DOHH2 (cell line): ENCODE measurements around the gene ZWINT.

Experiments used
- H3F3A ChIP-seq: fragments of 200-600 bp; sonication (generic), shearing (Covaris generic); 2 replicates; pipeline ENCODE4 v1.6.0; 2016; ENCODE audit warnings: antibody characterized with exemption, mild to moderate bottlenecking; ENCODE audit not compliant: control insufficient read depth, insufficient read depth
- H3K27ac ChIP-seq: fragments of 200-600 bp; sonication (generic); 2 replicates; pipeline ENCODE4 v1.5.1; 2014; ENCODE audit warnings: low read depth, mild to moderate bottlenecking, low read length, moderate library complexity
- H3K27me3 ChIP-seq: fragments of 200-600 bp; sonication (generic); 2 replicates; pipeline ENCODE4 v1.6.1; 2014; ENCODE audit warnings: mild to moderate bottlenecking, low read length, mixed read lengths; ENCODE audit not compliant: control insufficient read depth
- H3K36me3 ChIP-seq: fragments of 200-600 bp; sonication (generic); 2 replicates; pipeline ENCODE4 v1.6.1; 2014; ENCODE audit warnings: mild to moderate bottlenecking, low read length, moderate library complexity, mixed read lengths; ENCODE audit not compliant: control insufficient read depth
- H3K4me1 ChIP-seq: fragments of 200-600 bp; sonication (generic); 2 replicates; pipeline ENCODE4 v1.6.1; 2014; ENCODE audit warnings: mild to moderate bottlenecking, low read length, mixed read lengths; ENCODE audit not compliant: control insufficient read depth
- H3K4me2 ChIP-seq: fragments of 200-600 bp; sonication (generic); 2 replicates; pipeline ENCODE4 v1.6.0; 2014; ENCODE audit warnings: mild to moderate bottlenecking, low read length, moderate library complexity
- H3K4me3 ChIP-seq: fragments of 200-600 bp; sonication (generic); 2 replicates; pipeline ENCODE4 v1.5.1; 2014; ENCODE audit warnings: mild to moderate bottlenecking, low read length, mixed read lengths
- H3K79me2 ChIP-seq: fragments of 200-600 bp; sonication (generic); 2 replicates; pipeline ENCODE4 v1.6.1; 2014; ENCODE audit warnings: mild to moderate bottlenecking, low read length, mixed read lengths; ENCODE audit not compliant: control insufficient read depth
- H3K9me2 ChIP-seq: fragments of 200-600 bp; sonication (generic); replicated peaks from 2 replicates; pipeline ENCODE4 v1.6.1; 2014; ENCODE audit warnings: mild to moderate bottlenecking, low read length, mixed read lengths; ENCODE audit not compliant: control insufficient read depth
- H3K9me3 ChIP-seq: fragments of 200-600 bp; sonication (generic); 2 replicates; pipeline ENCODE4 v1.6.1; 2014; ENCODE audit warnings: antibody characterized with exemption, low read length, mixed read lengths; ENCODE audit not compliant: control insufficient read depth, insufficient read depth
- H4K20me1 ChIP-seq: fragments of 200-600 bp; sonication (generic); 2 replicates; pipeline ENCODE4 v1.6.0; 2014; ENCODE audit warnings: low read depth, mild to moderate bottlenecking, antibody characterized with exemption, low read length, moderate library complexity; ENCODE audit not compliant: control insufficient read depth, insufficient read depth
- EZH2phosphoT487 ChIP-seq: fragments of 200-600 bp; sonication (generic); IDR thresholded peaks from 2 replicates; pipeline ENCODE4 v1.6.1; 2017; ENCODE audit warnings: borderline replicate concordance, mild to moderate bottlenecking, antibody characterized with exemption, low read length, moderate library complexity, mixed read lengths
- TF ChIP-seq, protein P1 (sequence below): fragments of 200-600 bp; sonication (generic); IDR thresholded peaks from one replicate; pipeline ENCODE4 v1.5.1; 2014; ENCODE audit warnings: antibody characterized with exemption, mild to moderate bottlenecking, low read depth, low read length; ENCODE audit not compliant: poor library complexity, severe bottlenecking

Gene ZWINT

DNA sequence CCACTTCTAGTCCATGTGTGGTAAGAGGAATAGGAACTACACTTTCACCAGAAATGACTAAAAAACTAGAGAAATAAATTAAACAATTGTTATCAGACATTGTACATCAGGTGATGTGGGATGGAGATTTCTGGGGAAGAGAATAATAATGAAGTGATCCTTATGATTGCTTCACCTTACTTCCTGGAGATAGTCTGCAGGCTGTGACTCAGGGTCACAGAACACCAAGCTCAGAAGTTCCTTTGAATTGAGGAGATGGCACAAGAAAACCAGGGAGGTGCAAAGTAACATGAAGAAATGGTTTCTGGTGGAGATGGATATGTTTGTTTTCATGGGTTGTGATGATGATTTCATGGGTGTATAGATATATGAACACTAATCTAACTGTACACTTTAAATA lies 44.5 kb downstream of the ZWINT start:
- Histone ChIP-seq H3K79me2 (no peaks in the 10 kb centered on the region), H3K27ac (no peak overlapping the region), H3K4me2 (no peak overlapping the region), H3K9me2 (no peaks in the 10 kb centered on the region), H3K9me3 (no peaks in the 10 kb centered on the region), H4K20me1 (no peaks in the 10 kb centered on the region), H3K4me1 (no peaks in the 10 kb centered on the region), H3K4me3 (no peak overlapping the region), H3K27me3 (no peaks in the 10 kb centered on the region), H3F3A (no peaks in the 10 kb centered on the region), H3K36me3 (no peaks in the 10 kb centered on the region)
- TF ChIP-seq, protein P1, sequence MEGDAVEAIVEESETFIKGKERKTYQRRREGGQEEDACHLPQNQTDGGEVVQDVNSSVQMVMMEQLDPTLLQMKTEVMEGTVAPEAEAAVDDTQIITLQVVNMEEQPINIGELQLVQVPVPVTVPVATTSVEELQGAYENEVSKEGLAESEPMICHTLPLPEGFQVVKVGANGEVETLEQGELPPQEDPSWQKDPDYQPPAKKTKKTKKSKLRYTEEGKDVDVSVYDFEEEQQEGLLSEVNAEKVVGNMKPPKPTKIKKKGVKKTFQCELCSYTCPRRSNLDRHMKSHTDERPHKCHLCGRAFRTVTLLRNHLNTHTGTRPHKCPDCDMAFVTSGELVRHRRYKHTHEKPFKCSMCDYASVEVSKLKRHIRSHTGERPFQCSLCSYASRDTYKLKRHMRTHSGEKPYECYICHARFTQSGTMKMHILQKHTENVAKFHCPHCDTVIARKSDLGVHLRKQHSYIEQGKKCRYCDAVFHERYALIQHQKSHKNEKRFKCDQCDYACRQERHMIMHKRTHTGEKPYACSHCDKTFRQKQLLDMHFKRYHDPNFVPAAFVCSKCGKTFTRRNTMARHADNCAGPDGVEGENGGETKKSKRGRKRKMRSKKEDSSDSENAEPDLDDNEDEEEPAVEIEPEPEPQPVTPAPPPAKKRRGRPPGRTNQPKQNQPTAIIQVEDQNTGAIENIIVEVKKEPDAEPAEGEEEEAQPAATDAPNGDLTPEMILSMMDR, result no peak
- no peak for TF ChIP-seq EZH2phosphoT487
